Keratinocyte (primary cell): ENCODE results near the gene WASF2. TPM values are rescaled to one million over a fixed set of nuclear protein-coding genes. Genes with fewer than 3 reads are reported as not detected.

Source experiments
- DNase-seq: peaks from one replicate; pipeline ENCODE4 v3.0.0-alpha.2; 2011; ENCODE audit warnings: low read depth, missing footprints, low spot score
- FAIRE-seq: peaks from 2 replicates; lab custom pipeline; 2011; peaks lifted over from hg19 to GRCh38; lab: Jason Lieb, UNC
- H2AFZ ChIP-seq: 2 replicates; pipeline ENCODE4 v1.6.0; 2012; ENCODE audit warnings: low read length, control low read depth, inconsistent platforms; ENCODE audit not compliant: control insufficient read depth
- H3K27ac ChIP-seq: 2 replicates; pipeline ENCODE4 v1.5.1; 2011; ENCODE audit warnings: low read length; ENCODE audit not compliant: control insufficient read depth, insufficient read depth
- H3K27me3 ChIP-seq: 3 replicates; pipeline ENCODE4 v1.6.0; 2011; ENCODE audit warnings: low read length; ENCODE audit not compliant: control insufficient read depth, insufficient read depth; ENCODE audit errors: extremely low read depth
- H3K36me3 ChIP-seq, 2 experiments: 2 replicates in 1 of 2; 3 replicates in 1 of 2; pipeline ENCODE4 v1.5.1; 2011; ENCODE audit warnings: low read length in 2 of 2, mild to moderate bottlenecking in 1 of 2; ENCODE audit not compliant: control insufficient read depth in 2 of 2, insufficient read depth in 2 of 2; ENCODE audit errors: extremely low read depth in 1 of 2
- H3K4me1 ChIP-seq: 3 replicates; pipeline ENCODE4 v1.5.1; 2011; ENCODE audit warnings: low read length; ENCODE audit not compliant: control insufficient read depth, insufficient read depth; ENCODE audit errors: extremely low read depth
- H3K4me2 ChIP-seq: 3 replicates; pipeline ENCODE4 v1.6.0; 2011; ENCODE audit warnings: low read depth, low read length; ENCODE audit not compliant: control insufficient read depth, insufficient read depth; ENCODE audit errors: extremely low read depth
- H3K4me3 ChIP-seq, 3 experiments: fragments of 200-600 bp in 1 of 3; sonication (generic) in 1 of 3; 2 replicates in 2 of 3; 3 replicates in 1 of 3; pipeline ENCODE4 v1.5.1; 2011 to 2016; ENCODE audit warnings: low read length in 3 of 3, mild to moderate bottlenecking in 3 of 3, control low read depth in 2 of 3, inconsistent platforms in 1 of 3, low read depth in 1 of 3, mixed read lengths in 1 of 3, mixed run types in 1 of 3, moderate library complexity in 1 of 3; ENCODE audit not compliant: control insufficient read depth in 2 of 3, insufficient read depth in 2 of 3; ENCODE audit errors: extremely low read depth in 1 of 3
- H3K79me2 ChIP-seq: 2 replicates; pipeline ENCODE4 v1.6.0; 2012; ENCODE audit warnings: low read length; ENCODE audit not compliant: control insufficient read depth, insufficient read depth
- H3K9ac ChIP-seq: 3 replicates; pipeline ENCODE4 v1.6.0; 2011; ENCODE audit warnings: low read length; ENCODE audit not compliant: control insufficient read depth, insufficient read depth; ENCODE audit errors: extremely low read depth
- H3K9me1 ChIP-seq: 3 replicates; pipeline ENCODE4 v1.6.0; 2011; ENCODE audit warnings: low read length; ENCODE audit not compliant: control insufficient read depth, insufficient read depth; ENCODE audit errors: extremely low read depth
- H3K9me3 ChIP-seq: 2 replicates; pipeline ENCODE4 v1.5.1; 2012; ENCODE audit warnings: low read depth, low read length; ENCODE audit not compliant: control insufficient read depth
- H4K20me1 ChIP-seq: 3 replicates; pipeline ENCODE4 v1.6.0; 2011; ENCODE audit warnings: low read length; ENCODE audit not compliant: control insufficient read depth, insufficient read depth; ENCODE audit errors: extremely low read depth
- EZH2 ChIP-seq: IDR thresholded peaks from one replicate; pipeline ENCODE4 v1.6.1; 2012; ENCODE audit warnings: inconsistent platforms, mild to moderate bottlenecking, low read length, moderate library complexity
- dilution Hi-C: fragments of 300-500 bp; cut with MboI; formaldehyde crosslinking; loops from one replicate; pipeline ENCODE4 v1.7.0; 2020; ENCODE audit warnings: low sequenced_read_pairs; ENCODE audit not compliant: extremely low pct_ligation_motif_present
- polyA plus RNA-seq, 5 experiments: library from polyadenylated mRNA; depleted of rRNA in 3 of 5; stranded (reverse) in 3 of 5; stranded (forward) in 1 of 5; unstranded in 1 of 5; fragments of >200 nt; gene quantifications; 1 replicate in 1 of 5; 2 replicates in 3 of 5; 3 replicates in 1 of 5; pipeline versions ENCODE4 v1.2.1 to v1.2.3, GENCODE V29; 2011 to 2012; ENCODE audit warnings: missing spikeins in 2 of 5, low read depth in 1 of 5, low replicate concordance in 1 of 5
- TF ChIP-seq, protein P1 (sequence below), 3 experiments: IDR thresholded peaks in 1 of 3; conservative IDR thresholded peaks in 1 of 3; optimal IDR thresholded peaks in 1 of 3; 2 replicates in 2 of 3; 3 replicates in 1 of 3; pipeline versions ENCODE3 to v1.5.1; 2011; ENCODE audit warnings: low read length in 3 of 3, mild to moderate bottlenecking in 3 of 3, moderate library complexity in 2 of 3, control low read depth in 1 of 3, inconsistent platforms in 1 of 3; ENCODE audit not compliant: insufficient read depth in 2 of 3; ENCODE audit errors: extremely low read depth in 1 of 3

The WASF2 gene
- polyA plus RNA-seq, 1 donor (not counting 4 experiments of a cell fraction or from before 2014, with no cell fraction given) = 42.9 TPM

DNA sequence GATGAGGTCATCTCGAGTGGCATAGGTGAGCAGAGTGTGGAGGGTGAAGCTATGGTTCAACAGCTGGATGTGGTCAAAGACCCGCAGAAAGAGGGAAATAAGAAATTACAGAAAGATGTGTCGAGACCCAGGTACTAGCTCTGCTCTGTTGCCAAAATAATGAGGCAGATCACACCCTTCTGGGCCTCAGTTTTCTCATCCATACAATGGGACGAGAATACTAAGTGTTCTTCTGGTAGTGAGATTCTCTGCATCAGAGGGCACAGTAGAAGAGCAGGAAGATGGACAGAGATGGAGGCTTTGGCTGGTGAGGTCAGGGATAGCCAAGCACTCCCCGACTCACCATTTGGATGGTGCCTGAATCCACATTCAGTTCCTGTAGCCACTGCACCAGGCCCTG is 134.3 kb downstream of the WASF2 start:
- Histone ChIP-seq H3K4me1 (peaks cover 6% of the 10 kb centered on the region), H3K4me2 (no peak overlapping the region), H3K27me3 (no peaks in the 10 kb centered on the region), H3K9me3 (no peaks in the 10 kb centered on the region), H3K9me1 (no peaks in the 10 kb centered on the region), H3K9ac (no peak overlapping the region), H3K79me2 (no peaks in the 10 kb centered on the region), H2AFZ (no peak overlapping the region), H3K27ac (no peak overlapping the region), H4K20me1 (peaks cover 3% of the 10 kb centered on the region), H3K4me3 (no peak overlapping the region), H3K36me3 (peaks cover 13 to 31% of the 10 kb centered on the region in 2 experiments)
- no peak for FAIRE-seq
- no peak for TF ChIP-seq EZH2
- TF ChIP-seq, protein P1, sequence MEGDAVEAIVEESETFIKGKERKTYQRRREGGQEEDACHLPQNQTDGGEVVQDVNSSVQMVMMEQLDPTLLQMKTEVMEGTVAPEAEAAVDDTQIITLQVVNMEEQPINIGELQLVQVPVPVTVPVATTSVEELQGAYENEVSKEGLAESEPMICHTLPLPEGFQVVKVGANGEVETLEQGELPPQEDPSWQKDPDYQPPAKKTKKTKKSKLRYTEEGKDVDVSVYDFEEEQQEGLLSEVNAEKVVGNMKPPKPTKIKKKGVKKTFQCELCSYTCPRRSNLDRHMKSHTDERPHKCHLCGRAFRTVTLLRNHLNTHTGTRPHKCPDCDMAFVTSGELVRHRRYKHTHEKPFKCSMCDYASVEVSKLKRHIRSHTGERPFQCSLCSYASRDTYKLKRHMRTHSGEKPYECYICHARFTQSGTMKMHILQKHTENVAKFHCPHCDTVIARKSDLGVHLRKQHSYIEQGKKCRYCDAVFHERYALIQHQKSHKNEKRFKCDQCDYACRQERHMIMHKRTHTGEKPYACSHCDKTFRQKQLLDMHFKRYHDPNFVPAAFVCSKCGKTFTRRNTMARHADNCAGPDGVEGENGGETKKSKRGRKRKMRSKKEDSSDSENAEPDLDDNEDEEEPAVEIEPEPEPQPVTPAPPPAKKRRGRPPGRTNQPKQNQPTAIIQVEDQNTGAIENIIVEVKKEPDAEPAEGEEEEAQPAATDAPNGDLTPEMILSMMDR (optimal IDR thresholded peaks at IDR 0.05 in 1 of 3, IDR thresholded peaks at IDR 0.05 in 1 of 3, conservative IDR thresholded peaks at IDR 0.05 in 1 of 3; ENCODE audit: extremely low read depth in 1 of 3, insufficient read depth in 2 of 3, low read length in 3 of 3) = no peak
- DNase-seq = no peak
- dilution Hi-C loops = no loop called here

Other genes with a start within 250 kb of the WASF2 start
- gene TMEM222, start 168.0 kb downstream of the WASF2 start, polyA plus RNA-seq = 23.7 to 40.4 TPM (median 31.3 TPM) in 3 replicates
- 15.5 to 34.0 TPM (median 15.6 TPM) in 3 replicates for gene SYTL1, start 148.1 kb downstream of the WASF2 start, polyA plus RNA-seq
- 13.4 to 19.3 TPM (median 16.7 TPM) in 3 replicates for gene MAP3K6, start 123.2 kb downstream of the WASF2 start, polyA plus RNA-seq
- gene FCN3, start 115.3 kb downstream of the WASF2 start, polyA plus RNA-seq = 0.08 TPM in 1 of 3 replicates, not detected in the others
- 2.6 to 5.9 TPM (median 2.7 TPM) in 3 replicates for gene CD164L2, start 106.8 kb downstream of the WASF2 start, polyA plus RNA-seq
- 0.94 to 2.5 TPM (median 1.4 TPM) in 3 replicates for gene GPR3, start 97.5 kb downstream of the WASF2 start, polyA plus RNA-seq
- 3.9 to 4.2 TPM (median 4.1 TPM) in 3 replicates for gene AHDC1, start 114.0 kb upstream of the WASF2 start, polyA plus RNA-seq
- 0.04 to 0.17 TPM in 2 of 3 replicates, not detected in the other for gene FGR, start 145.0 kb upstream of the WASF2 start, polyA plus RNA-seq
- gene IFI6, start 182.0 kb upstream of the WASF2 start, polyA plus RNA-seq = 408 to 1,278 TPM (median 618 TPM) in 3 replicates
- 7.1 to 13.5 TPM (median 12.0 TPM) in 3 replicates for gene FAM76A, start 235.8 kb upstream of the WASF2 start, polyA plus RNA-seq